ENCODE data around the gene BTN3A1.

DNA sequence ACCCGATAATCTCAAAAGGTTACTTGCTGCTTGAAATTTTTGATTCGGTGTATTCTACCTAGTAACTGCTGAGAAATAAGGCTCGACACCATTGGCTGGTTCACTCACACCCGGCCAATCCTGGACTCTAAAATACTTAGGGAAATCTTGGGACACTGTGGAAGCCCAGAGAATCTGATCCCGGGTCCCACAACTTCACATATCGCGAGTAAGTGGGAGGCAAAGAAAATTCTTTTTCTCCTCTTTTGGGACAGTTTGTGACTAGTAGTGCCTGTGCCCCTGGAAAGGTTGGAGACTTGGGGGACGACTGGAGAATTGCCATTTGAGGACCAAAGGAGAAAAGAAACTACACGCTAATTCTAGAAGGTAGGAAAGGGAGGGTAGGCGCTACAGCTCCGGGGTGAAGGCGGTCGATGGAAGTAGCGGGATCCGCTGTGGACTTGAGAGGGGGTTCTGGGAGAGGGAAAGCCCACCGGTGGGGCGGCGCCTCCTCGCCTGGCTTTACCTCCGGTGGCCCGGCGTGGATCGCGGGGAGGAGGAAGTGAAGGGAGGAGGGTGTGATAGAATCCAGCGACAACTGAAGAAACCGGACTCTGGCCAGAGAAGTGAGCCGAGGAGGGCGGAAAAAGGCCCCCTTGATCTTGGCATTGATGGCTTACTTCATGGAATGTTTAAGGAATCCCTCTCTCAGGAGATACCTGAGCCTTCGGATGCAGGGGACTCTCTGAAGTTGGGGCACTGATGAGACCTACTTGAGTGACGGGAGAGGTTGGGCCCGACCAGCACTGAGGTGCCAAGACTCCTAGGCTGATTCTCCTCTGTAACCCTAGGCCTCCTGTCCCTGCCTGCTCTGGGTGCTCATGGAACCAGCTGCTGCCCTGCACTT is 19.4 kb downstream of the BTN3A1 start:
- TF ChIP-seq, protein P1, sequence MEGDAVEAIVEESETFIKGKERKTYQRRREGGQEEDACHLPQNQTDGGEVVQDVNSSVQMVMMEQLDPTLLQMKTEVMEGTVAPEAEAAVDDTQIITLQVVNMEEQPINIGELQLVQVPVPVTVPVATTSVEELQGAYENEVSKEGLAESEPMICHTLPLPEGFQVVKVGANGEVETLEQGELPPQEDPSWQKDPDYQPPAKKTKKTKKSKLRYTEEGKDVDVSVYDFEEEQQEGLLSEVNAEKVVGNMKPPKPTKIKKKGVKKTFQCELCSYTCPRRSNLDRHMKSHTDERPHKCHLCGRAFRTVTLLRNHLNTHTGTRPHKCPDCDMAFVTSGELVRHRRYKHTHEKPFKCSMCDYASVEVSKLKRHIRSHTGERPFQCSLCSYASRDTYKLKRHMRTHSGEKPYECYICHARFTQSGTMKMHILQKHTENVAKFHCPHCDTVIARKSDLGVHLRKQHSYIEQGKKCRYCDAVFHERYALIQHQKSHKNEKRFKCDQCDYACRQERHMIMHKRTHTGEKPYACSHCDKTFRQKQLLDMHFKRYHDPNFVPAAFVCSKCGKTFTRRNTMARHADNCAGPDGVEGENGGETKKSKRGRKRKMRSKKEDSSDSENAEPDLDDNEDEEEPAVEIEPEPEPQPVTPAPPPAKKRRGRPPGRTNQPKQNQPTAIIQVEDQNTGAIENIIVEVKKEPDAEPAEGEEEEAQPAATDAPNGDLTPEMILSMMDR (conservative IDR thresholded peaks at IDR 0.05; ENCODE audit: low read depth, low read length) = no peak
- TF ChIP-seq EZH2 (IDR thresholded peaks at IDR 0.05; ENCODE audit: low read length, unreplicated experiment) (no peak), EZH2phosphoT487 (IDR thresholded peaks at IDR 0.05; ENCODE audit: borderline replicate concordance, low read length) (no peak)
